Measurements from ENCODE around the gene CMSS1. TPM values are rescaled to one million over a fixed set of nuclear protein-coding genes. Genes with fewer than 3 reads are reported as not detected.

The CMSS1 gene
- polyA plus RNA-seq, 1 donor, result 20.6 TPM

- DNase-seq, result no peak
These were observed 90.4 kb downstream of the CMSS1 start for GRCh38 chr3:99907959-99908544.

- no peak for DNase-seq
These were observed 92.2 kb downstream of the CMSS1 start for GRCh38 chr3:99909714-99910495.

- DNase-seq, result peak; percentile 57
These were observed 93.2 kb downstream of the CMSS1 start for GRCh38 chr3:99910752-99911290.

DNA sequence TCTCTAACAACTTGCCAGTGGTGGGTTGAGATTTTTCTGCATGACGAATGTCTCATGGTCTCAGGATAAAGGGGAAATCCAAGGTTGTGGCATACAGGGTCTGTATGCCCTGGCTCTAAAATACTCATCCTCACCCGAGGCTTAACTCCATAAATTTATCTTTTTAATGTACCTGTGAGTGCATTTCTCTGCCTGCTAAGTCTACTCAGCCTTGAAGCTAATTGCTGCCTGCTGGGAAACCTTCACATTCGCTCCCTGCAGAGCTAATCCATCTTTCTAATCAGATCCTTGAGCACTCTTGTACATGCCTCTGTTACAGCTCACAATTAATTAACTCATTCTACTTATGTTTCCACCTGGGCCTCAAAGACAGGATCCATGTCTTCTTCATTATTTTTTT, 93.8 kb downstream of the CMSS1 start:
- DNase-seq, result no peak

GRCh38 chr3:99915906-99916432, 98.3 kb downstream of the CMSS1 start:
- no peak for DNase-seq

DNA sequence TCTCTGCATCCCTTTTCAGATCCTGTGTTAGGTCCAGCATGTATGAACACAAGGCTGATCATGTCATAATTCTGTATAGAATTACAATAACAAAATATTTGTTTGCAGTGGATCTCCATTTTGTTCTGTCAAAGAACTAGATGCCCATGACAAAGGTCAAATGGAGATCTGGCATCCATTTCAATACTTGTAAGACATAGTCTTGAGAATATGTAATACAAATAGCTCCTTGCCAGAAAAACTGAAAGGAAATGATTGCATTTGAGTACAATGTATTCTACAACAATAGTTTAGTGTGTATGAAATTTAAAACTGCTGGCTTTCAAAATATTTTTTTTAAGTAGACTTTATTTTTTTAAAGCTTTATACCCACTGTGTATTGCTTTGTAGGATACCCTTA, 101.1 kb downstream of the CMSS1 start:
- DNase-seq, result no peak

DNA sequence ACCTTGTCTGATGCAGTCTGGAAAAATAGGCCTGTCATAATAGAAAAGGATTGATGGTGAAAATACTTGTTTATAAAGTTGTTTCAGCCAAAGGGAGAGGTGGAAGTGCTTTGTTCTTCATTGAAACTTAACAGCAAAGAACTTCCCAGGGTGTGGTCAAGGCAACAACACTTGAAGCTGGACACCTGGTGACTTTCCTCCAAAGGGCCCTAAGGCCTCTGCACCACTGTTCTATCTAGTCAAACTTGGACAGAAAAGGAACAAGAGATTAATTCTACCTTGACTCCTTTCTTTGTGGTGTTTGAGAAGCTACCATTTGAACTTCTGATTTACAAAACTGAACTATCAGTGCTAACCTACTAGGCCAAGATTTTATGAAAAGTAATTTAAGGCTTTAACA, 102.0 kb downstream of the CMSS1 start:
- DNase-seq, result no peak

GRCh38 chr3:99920481-99921376, 103.1 kb downstream of the CMSS1 start:
- DNase-seq, result peak; percentile 83

DNA sequence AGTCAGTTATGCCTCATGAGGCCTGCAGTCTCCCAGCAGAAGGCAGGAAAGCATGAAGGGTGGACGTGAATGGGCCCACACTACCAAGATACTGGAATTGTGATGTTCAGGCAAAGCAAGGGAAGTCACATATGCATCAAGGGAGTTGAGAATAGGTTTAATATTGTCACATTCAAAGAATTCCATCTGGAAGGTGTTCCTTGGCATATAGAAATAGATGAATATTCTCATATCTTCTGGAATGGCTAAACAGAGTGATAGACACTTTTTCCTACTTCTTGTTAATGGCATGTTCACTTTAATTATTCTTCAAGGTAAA, 103.7 kb downstream of the CMSS1 start:
- no peak for DNase-seq

DNA sequence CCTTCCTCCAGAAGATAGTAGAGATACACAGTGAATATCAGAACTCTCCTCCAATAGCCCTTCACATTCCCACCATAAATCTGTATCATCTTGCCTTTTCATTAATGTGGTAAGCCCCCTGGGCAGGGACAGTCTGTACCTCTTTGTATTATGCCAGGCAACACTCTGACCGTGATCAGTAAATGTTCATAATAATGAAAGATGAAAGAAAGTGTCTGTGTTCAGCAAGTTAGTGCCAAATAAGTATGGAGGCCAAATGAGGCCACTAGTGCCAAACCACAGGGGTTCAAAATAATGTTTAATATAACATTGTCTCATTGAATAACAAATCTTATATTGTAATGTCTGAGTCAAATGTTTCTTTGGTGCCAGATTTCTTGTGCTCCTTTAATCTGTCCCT, 104.3 kb downstream of the CMSS1 start:
- no peak for DNase-seq

DNA sequence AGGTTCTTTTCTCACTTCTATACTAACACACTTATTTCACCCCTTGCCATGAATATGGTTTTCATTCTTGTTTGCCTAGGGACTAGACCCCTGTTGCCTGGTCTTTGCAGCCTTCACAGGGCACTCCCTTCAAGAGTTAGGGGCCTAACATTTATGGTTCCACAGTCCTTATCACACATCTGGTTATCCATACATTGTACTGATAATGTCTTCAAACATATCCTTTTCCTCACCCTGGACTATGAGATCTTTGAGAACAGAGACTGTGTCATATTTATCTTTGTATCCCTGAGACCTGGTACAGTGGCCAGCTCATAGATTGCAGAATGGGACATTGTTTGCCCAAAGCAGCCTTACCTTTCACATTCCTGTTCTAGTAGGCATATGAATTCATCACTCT, 106.2 kb downstream of the CMSS1 start:
- no peak for DNase-seq

DNA sequence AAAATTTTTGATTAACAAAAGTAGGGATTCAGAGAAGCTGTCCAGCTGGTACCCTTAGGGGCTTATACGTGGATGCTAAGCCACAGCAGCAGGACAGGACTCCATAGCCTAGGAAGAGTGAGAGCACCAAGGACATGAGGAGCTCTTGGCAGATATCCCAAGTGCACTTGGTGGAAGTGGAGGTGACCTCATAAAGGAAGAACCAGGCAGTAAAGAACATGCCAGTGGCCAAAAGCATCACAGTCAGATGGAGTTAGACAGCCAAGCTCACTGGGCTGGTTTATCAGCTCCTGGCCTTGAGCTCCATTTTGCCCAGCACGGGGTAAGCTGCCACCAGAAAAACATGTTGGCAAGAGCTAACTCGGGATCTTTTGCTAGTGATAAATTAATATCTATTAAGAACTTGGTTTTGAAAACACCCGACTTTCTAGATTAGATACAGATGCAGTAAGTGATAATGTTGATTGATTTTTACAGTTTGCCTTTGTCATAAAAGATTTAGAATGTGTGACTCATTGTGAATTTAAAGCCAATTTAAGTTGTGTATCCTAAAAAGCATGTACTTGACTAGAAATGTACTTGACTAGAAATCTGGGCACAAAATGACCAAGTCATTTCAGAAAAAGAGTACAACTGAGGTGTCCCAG, 108.0 kb downstream of the CMSS1 start:
- peak; percentile 60 for DNase-seq

DNA sequence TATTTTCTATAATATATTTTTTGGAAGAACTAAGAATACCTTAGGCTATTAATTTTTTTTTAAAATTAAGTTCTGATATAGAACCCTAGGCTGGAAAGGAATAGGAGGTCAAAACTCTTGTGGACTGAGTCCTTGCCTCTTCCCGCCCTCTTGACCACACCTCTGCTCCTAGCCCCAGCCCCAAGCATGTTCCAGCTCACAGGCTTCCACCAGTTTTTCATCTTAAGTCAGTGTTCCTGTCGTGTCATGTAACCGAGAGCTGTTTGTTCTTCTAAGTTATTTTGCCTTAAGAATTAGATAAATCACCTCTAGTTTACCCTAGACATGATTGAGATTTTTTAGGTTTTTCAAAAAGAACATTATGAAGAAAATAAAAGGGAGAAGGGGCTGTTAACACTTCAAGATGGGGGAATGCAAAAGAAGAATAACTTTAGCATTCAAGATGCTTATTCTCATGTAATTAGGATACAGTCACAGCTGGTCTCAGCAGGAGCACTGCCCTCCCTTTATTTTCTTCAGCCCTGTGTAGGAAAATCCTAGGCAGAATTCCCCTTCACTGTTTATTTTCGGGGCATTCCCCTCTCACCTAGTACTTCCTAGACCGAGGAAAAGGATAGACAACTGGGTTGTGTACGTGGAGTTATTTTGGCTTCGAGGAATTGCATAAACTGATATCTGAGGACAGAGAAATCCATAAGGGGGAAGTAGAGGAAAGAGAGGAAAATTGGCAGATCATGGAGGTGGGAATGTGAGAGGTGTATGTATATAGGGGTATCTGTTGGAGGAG, 110.2 kb downstream of the CMSS1 start:
- no peak for DNase-seq

DNA sequence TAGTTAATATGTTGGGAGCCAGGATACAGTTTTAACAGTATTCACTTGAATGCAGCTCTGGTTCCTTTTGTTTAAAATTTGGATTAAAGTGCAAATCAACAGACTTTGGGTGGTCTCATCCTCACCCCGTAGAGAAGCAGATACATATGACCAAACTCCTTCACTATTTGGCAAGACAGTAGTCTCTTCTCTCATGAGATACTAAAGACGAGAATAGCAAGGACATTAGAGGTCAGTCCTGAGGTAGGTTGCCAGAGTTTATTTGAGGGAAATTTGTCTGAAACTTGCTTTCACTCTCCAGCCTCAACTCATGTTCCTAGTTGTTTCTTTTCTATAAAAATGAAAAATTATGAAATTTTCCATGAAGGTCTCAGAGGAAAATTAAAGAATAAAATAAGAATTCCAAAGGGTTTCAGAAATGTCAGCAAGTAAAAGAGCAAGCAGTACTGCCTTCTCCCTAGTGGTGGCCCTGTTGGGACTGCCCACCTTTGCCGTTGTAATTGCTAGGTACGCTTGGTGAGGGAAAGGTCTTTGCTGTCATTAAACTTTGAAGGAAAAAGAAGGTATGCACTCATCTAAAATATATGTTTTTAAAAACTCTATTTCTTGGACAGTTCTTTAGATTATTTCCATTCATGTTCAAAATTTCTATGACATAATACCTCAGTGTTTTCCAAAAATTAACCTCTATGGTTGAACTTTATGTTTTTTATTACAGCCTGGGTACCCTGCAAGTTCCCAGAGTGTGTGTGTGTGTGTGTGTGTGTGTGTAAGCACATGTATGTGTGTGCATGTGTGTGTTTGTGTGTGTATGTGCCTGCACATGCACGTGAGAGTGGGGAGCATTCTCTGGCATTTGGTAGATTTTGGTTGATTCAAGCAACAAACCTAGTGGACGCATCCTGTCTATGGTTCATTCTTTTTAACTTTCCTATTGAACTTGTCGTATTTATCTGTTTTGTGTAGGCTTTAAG, 111.4 kb downstream of the CMSS1 start:
- peak; percentile 73 for DNase-seq

- DNase-seq, result peak; percentile 82
These were observed 112.1 kb downstream of the CMSS1 start for GRCh38 chr3:99929745-99930139.

- DNase-seq, result no peak
These were observed 113.4 kb downstream of the CMSS1 start for GRCh38 chr3:99931059-99931458.

DNA sequence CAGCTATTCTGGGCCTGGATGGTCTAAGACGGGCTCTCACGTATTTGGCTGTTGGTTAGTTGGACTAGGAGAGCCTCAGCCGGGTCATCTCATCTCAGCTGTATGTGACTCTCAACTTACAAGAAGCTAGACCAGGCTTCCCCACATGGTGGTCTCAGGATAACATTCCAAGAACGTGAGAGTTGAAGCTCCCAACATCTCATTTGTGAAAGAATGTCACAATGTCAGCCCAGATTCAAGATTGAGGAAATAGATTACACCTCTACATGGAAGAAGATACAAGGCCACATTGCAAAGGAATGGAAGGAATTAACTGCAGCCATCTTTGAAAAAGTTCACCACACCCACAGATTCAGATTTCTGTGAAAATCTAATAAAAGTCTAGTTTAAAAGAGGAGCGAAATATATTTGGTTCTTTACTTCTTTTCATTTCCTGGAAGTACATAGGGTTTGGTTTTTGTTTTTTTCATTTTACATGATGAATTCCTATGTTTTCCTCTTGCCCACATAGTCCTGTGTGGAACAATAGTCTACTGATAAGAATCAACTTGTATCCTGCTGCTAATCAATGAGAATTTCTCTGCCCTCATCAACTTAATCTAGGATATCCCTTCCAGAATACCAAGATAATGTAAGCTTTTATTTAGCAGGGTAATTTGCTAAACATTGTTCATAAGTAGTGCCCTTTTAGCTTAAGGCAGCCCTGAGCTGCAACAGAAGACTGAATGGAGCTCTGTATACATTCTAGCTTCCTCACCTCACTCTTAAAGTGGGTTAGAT, 116.5 kb downstream of the CMSS1 start:
- no peak for DNase-seq

GRCh38 chr3:99934975-99935797, 117.5 kb downstream of the CMSS1 start:
- peak; percentile 81 for DNase-seq

Data from hindlimb muscle (tissue), 1 donor.